Neural cell (in vitro differentiated cells): ENCODE measurements around the gene ADAMTS8. TPM values are rescaled to one million over a fixed set of nuclear protein-coding genes. Genes with fewer than 3 reads are reported as not detected.

Source experiments
- H2AFZ ChIP-seq: fragments of 200-600, 300-800 bp; sonication (generic), shearing (Covaris generic); 2 replicates; pipeline ENCODE4 v1.6.0; 2014; ENCODE audit warnings: low read depth, mild to moderate bottlenecking, antibody characterized with exemption, low read length, moderate library complexity
- H3F3A ChIP-seq: fragments of 200-600 bp; shearing (Covaris generic); 2 replicates; pipeline ENCODE4 v1.6.1; 2016; ENCODE audit warnings: mild to moderate bottlenecking, moderate library complexity, mixed read lengths, antibody characterized with exemption, low read length; ENCODE audit not compliant: insufficient read depth, poor library complexity, severe bottlenecking
- H3K27ac ChIP-seq: fragments of 200-600, 300-800 bp; sonication (generic), shearing (Covaris generic); 2 replicates; pipeline ENCODE4 v1.5.1; 2014; ENCODE audit warnings: mild to moderate bottlenecking, low read length, moderate library complexity
- H3K27me3 ChIP-seq: fragments of 300-800, 200-600 bp; sonication (generic), shearing (Covaris generic); 2 replicates; pipeline ENCODE4 v1.6.0; 2014; ENCODE audit warnings: mild to moderate bottlenecking, low read depth, low read length, moderate library complexity; ENCODE audit not compliant: insufficient read depth
- H3K36me3 ChIP-seq: fragments of 300-800, 200-600 bp; sonication (generic), shearing (Covaris generic); 2 replicates; pipeline ENCODE4 v1.5.1; 2014; ENCODE audit warnings: mild to moderate bottlenecking, antibody characterized with exemption, low read length, moderate library complexity; ENCODE audit not compliant: insufficient read depth
- H3K4me2 ChIP-seq: fragments of 300-800, 200-600 bp; sonication (generic), shearing (Covaris generic); 2 replicates; pipeline ENCODE4 v1.6.0; 2014; ENCODE audit warnings: mild to moderate bottlenecking, low read length
- H3K4me3 ChIP-seq: fragments of 300-800, 200-600 bp; sonication (generic), shearing (Covaris generic); 2 replicates; pipeline ENCODE4 v1.5.1; 2014; ENCODE audit warnings: mild to moderate bottlenecking, low read length, moderate library complexity
- H3K79me2 ChIP-seq: fragments of 200-600 bp; shearing (Covaris generic); replicated peaks from 2 replicates; pipeline ENCODE4 v1.6.0; 2014; ENCODE audit warnings: mild to moderate bottlenecking, low read length, moderate library complexity; ENCODE audit not compliant: insufficient read depth
- H3K9ac ChIP-seq: fragments of 300-800, 200-600 bp; sonication (generic), shearing (Covaris generic); 2 replicates; pipeline ENCODE4 v1.6.1; 2016; ENCODE audit warnings: mild to moderate bottlenecking, low read length, mixed read lengths
- H3K9me2 ChIP-seq: fragments of 200-600 bp; shearing (Covaris generic); 2 replicates; pipeline ENCODE4 v1.6.1; 2016; ENCODE audit warnings: mild to moderate bottlenecking, low read length, mixed read lengths; ENCODE audit not compliant: insufficient read depth
- H3K9me3 ChIP-seq: fragments of 200-600, 300-800 bp; sonication (generic), shearing (Covaris generic); 2 replicates; pipeline ENCODE4 v1.6.1; 2016; ENCODE audit warnings: mild to moderate bottlenecking, mixed run types, low read length, moderate library complexity, mixed read lengths
- H4K20me1 ChIP-seq: fragments of 200-600 bp; shearing (Covaris generic); 2 replicates; pipeline ENCODE4 v1.6.1; 2016; ENCODE audit warnings: mild to moderate bottlenecking, mixed run types; ENCODE audit not compliant: insufficient read depth
- CTCF ChIP-seq: fragments of 450-650 bp; IDR thresholded peaks from 2 replicates; pipeline ENCODE4 v1.5.1; 2014; ENCODE audit warnings: antibody characterized with exemption, mild to moderate bottlenecking, moderate library complexity; ENCODE audit not compliant: poor library complexity, severe bottlenecking
- EP300 ChIP-seq: fragments of 450-650 bp; conservative IDR thresholded peaks from 2 replicates; pipeline ENCODE4 v1.6.1; 2014; ENCODE audit warnings: antibody characterized with exemption, mild to moderate bottlenecking, moderate library complexity; ENCODE audit not compliant: poor library complexity, severe bottlenecking
- EZH2 ChIP-seq: fragments of 200-600, 300-800 bp; shearing (Covaris generic), sonication (generic); IDR thresholded peaks from 2 replicates; pipeline ENCODE4 v1.6.1; 2014; ENCODE audit warnings: antibody characterized with exemption, low read length, borderline replicate concordance, mild to moderate bottlenecking; ENCODE audit not compliant: insufficient read depth, poor library complexity, severe bottlenecking
- MXI1 ChIP-seq: fragments of 450-650 bp; conservative IDR thresholded peaks from 2 replicates; pipeline ENCODE4 v1.6.1; 2014; ENCODE audit warnings: antibody characterized with exemption, mild to moderate bottlenecking; ENCODE audit not compliant: poor library complexity, severe bottlenecking
- POLR2AphosphoS5 ChIP-seq: IDR thresholded peaks from 2 replicates; pipeline ENCODE4 v1.6.1; 2012
- RAD21 ChIP-seq: fragments of 450-650 bp; conservative IDR thresholded peaks from 2 replicates; pipeline ENCODE4 v1.6.1; 2014; ENCODE audit warnings: antibody characterized with exemption, mild to moderate bottlenecking, moderate library complexity
- REST ChIP-seq: IDR thresholded peaks from 2 replicates; pipeline ENCODE4 v1.6.1; 2012; ENCODE audit warnings: borderline replicate concordance
- SMC3 ChIP-seq: fragments of 450-650 bp; conservative IDR thresholded peaks from 2 replicates; pipeline ENCODE4 v1.6.1; 2014; ENCODE audit warnings: antibody characterized with exemption, mild to moderate bottlenecking, moderate library complexity; ENCODE audit not compliant: poor library complexity
- TAF1 ChIP-seq: IDR thresholded peaks from 2 replicates; pipeline ENCODE4 v1.6.1; 2012; ENCODE audit warnings: low read depth
- polyA plus RNA-seq: library from polyadenylated mRNA; depleted of rRNA; stranded (reverse); fragments of >200 nt; gene quantifications from 2 replicates; pipeline ENCODE4 v1.2.3, GENCODE V29; 2014

ADAMTS8 gene
- polyA plus RNA-seq, 1 donor from 2014 or later = 0.94 TPM

- Histone ChIP-seq H4K20me1 (no peaks in the 10 kb centered on the region), H3K9ac (no peak overlapping the region), H3K36me3 (no peaks in the 10 kb centered on the region), H3K27ac (no peak overlapping the region), H3K27me3 (no peaks in the 10 kb centered on the region), H3K4me2 (no peak overlapping the region), H3K79me2 (no peaks in the 10 kb centered on the region), H3K9me2 (no peaks in the 10 kb centered on the region), H2AFZ (no peak overlapping the region), H3K9me3 (no peaks in the 10 kb centered on the region), H3F3A (no peaks in the 10 kb centered on the region), H3K4me3 (no peak overlapping the region)
- TF ChIP-seq TAF1 (no peak), SMC3 (no peak), EZH2 (no peak), CTCF (no peak), POLR2AphosphoS5 (no peak), RAD21 (no peak), REST (no peak), MXI1 (no peak), EP300 (no peak)
Measured at GRCh38 chr11:130411223-130411622, 17.2 kb downstream of the ADAMTS8 start.

DNA sequence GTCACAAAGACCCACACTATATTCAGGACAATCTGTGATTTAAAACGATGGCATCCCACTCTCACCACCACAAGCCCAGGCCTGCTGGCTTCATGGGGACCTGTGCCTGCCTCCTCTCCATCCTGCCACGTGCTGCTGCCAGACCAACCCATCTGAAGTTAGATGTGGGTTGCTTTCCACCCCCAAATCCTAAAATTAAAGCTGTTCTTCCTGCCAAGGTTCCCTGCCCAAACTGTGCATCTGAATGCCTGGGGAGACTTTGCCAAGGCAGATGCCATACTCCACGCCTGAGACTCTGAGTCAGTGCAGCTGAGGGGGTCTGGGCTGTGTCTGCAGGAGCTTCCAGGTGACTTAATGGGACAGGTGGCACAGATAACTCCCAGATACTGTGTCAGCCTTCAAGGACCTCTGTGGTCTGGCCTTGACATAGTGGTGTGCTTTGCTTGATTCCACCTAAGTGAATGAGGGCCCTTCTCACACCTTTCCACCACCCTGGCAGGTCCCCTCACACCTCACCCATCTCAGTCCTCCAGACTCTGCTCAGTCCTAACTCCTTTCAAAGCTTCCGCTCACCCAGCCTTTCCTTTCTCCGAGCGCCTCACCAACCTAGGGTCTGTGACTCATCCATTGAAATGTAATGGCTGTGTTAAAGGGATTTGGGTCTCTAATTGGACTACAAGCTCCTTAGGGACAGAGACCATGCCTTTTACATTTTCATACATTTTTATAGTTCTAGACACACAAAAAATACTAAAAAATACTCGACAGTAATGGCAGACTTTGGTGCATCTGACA is 18.6 kb downstream of the ADAMTS8 start:
- Histone ChIP-seq H3K27ac (no peak overlapping the region), H2AFZ (no peak overlapping the region), H3K9me3 (no peaks in the 10 kb centered on the region), H3K9me2 (no peaks in the 10 kb centered on the region), H3K4me3 (no peak overlapping the region), H4K20me1 (no peaks in the 10 kb centered on the region), H3K27me3 (no peaks in the 10 kb centered on the region), H3K4me2 (no peak overlapping the region), H3K36me3 (no peaks in the 10 kb centered on the region), H3K79me2 (no peaks in the 10 kb centered on the region), H3F3A (no peaks in the 10 kb centered on the region), H3K9ac (no peak overlapping the region)
- TF ChIP-seq RAD21 (no peak), MXI1 (no peak), CTCF (no peak), POLR2AphosphoS5 (no peak)
